HepG2 (cell line): ENCODE results near the gene DUSP8. TPM values are rescaled to one million over a fixed set of nuclear protein-coding genes. Genes with fewer than 3 reads are reported as not detected.

ENCODE experiments used
- polyA plus RNA-seq, 8 experiments: library from polyadenylated mRNA; depleted of rRNA in 3 of 8; stranded (reverse) in 7 of 8; unstranded in 1 of 8; fragments of >200 nt; fragmentation: Illumina TruSeq in 4 of 8; extraction: Trizol in 4 of 8; gene quantifications; 2 replicates each; pipeline versions ENCODE4 v1.2.1 to v1.2.3, GENCODE V29; 2011 to 2016; ENCODE audit warnings: low read depth in 4 of 8, missing spikeins in 1 of 8, mixed read lengths in 1 of 8; ENCODE audit not compliant: insufficient read depth in 1 of 8
- total RNA-seq, 5 experiments: library from RNA; depleted of rRNA; stranded (reverse); fragments of >200 nt; fragmentation: Illumina TruSeq; extraction: Trizol; gene quantifications; 2 replicates each; pipeline ENCODE4 v1.2.3, GENCODE V29; 2016; ENCODE audit warnings: low read depth in 1 of 5

DUSP8 gene
- total and polyA plus RNA-seq, 2 of the 13 experiments (the other 11 are each of a cell fraction or from before 2014, with no cell fraction given): 1.8 to 8.0 TPM

Other genes with a start within 250 kb of the DUSP8 start
- gene BRSK2, start 182.3 kb downstream of the DUSP8 start, total RNA-seq (2016; rRNA removed; fragmentation: Illumina TruSeq; extraction: Trizol): 0.84 and 1.1 TPM in 2 replicates
- 0.74 and 2.3 TPM in 2 replicates for gene BRSK2, start 182.3 kb downstream of the DUSP8 start, polyA plus RNA-seq (2011; rRNA removed)
- gene MOB2, start 85.5 kb downstream of the DUSP8 start, total RNA-seq (2016; rRNA removed; fragmentation: Illumina TruSeq; extraction: Trizol): 21.8 and 22.3 TPM in 2 replicates
- 27.7 and 37.6 TPM in 2 replicates for gene MOB2, start 85.5 kb downstream of the DUSP8 start, polyA plus RNA-seq (2011; rRNA removed)
- gene KRTAP5-1, start 13.0 kb upstream of the DUSP8 start, total RNA-seq (2016; rRNA removed; fragmentation: Illumina TruSeq; extraction: Trizol): not detected in 2 replicates
- gene KRTAP5-1, start 13.0 kb upstream of the DUSP8 start, polyA plus RNA-seq (2011; rRNA removed): not detected in 2 replicates
- not detected in 2 replicates for gene KRTAP5-2, start 26.0 kb upstream of the DUSP8 start, total RNA-seq (2016; rRNA removed; fragmentation: Illumina TruSeq; extraction: Trizol)
- gene KRTAP5-2, start 26.0 kb upstream of the DUSP8 start, polyA plus RNA-seq (2011; rRNA removed): not detected in 2 replicates
- not detected in 2 replicates for gene KRTAP5-3, start 36.2 kb upstream of the DUSP8 start, total RNA-seq (2016; rRNA removed; fragmentation: Illumina TruSeq; extraction: Trizol)
- gene KRTAP5-3, start 36.2 kb upstream of the DUSP8 start, polyA plus RNA-seq (2011; rRNA removed): not detected in 2 replicates
- gene KRTAP5-4, start 49.9 kb upstream of the DUSP8 start, total RNA-seq (2016; rRNA removed; fragmentation: Illumina TruSeq; extraction: Trizol): not detected in 2 replicates
- gene KRTAP5-4, start 49.9 kb upstream of the DUSP8 start, polyA plus RNA-seq (2011; rRNA removed): not detected in 2 replicates
- gene KRTAP5-5, start 57.5 kb upstream of the DUSP8 start, total RNA-seq (2016; rRNA removed; fragmentation: Illumina TruSeq; extraction: Trizol): not detected in 2 replicates
- gene KRTAP5-5, start 57.5 kb upstream of the DUSP8 start, polyA plus RNA-seq (2011; rRNA removed): not detected in 2 replicates
- not detected in 2 replicates for gene KRTAP5-6, start 124.9 kb upstream of the DUSP8 start, total RNA-seq (2016; rRNA removed; fragmentation: Illumina TruSeq; extraction: Trizol)
- not detected in 2 replicates for gene KRTAP5-6, start 124.9 kb upstream of the DUSP8 start, polyA plus RNA-seq (2011; rRNA removed)
- gene IFITM10, start 178.3 kb upstream of the DUSP8 start, total RNA-seq (2016; rRNA removed; fragmentation: Illumina TruSeq; extraction: Trizol): 0.09 TPM in 1 of 2 replicates, not detected in the other
- 0.13 and 0.22 TPM in 2 replicates for gene IFITM10, start 178.3 kb upstream of the DUSP8 start, polyA plus RNA-seq (2011; rRNA removed)
- 41.6 and 143 TPM in 2 replicates for gene CTSD, start 191.7 kb upstream of the DUSP8 start, total RNA-seq (2016; rRNA removed; fragmentation: Illumina TruSeq; extraction: Trizol)
- gene CTSD, start 191.7 kb upstream of the DUSP8 start, polyA plus RNA-seq (2011; rRNA removed): 230 and 408 TPM in 2 replicates